Skeletal muscle satellite cell (primary cell): ENCODE data around the gene H3-3A.

ENCODE experiments used
- H3K27me3 ChIP-seq: 2 replicates; pipeline ENCODE4 v1.7.0; 2013; ENCODE audit warnings: low read length; ENCODE audit not compliant: control insufficient read depth, insufficient read depth
- H3K36me3 ChIP-seq: 2 replicates; pipeline ENCODE4 v1.7.0; 2013; ENCODE audit warnings: mild to moderate bottlenecking, control low read depth, low read length; ENCODE audit not compliant: insufficient read depth
- H3K4me1 ChIP-seq: 2 replicates; pipeline ENCODE4 v1.7.0; 2013; ENCODE audit warnings: low read length; ENCODE audit not compliant: control insufficient read depth, insufficient read depth
- H3K4me2 ChIP-seq: 2 replicates; pipeline ENCODE4 v1.7.0; 2013; ENCODE audit warnings: mild to moderate bottlenecking, low read length
- H3K4me3 ChIP-seq: 2 replicates; pipeline ENCODE4 v1.7.0; 2013; ENCODE audit warnings: low read length
- H3K9ac ChIP-seq: 2 replicates; pipeline ENCODE4 v1.7.0; 2013; ENCODE audit warnings: mild to moderate bottlenecking, low read depth, low read length, moderate library complexity
- H3K9me3 ChIP-seq: replicated peaks from 2 replicates; pipeline ENCODE4 v1.7.0; 2013; ENCODE audit warnings: mild to moderate bottlenecking, control low read depth, low read length

Gene H3-3A

DNA sequence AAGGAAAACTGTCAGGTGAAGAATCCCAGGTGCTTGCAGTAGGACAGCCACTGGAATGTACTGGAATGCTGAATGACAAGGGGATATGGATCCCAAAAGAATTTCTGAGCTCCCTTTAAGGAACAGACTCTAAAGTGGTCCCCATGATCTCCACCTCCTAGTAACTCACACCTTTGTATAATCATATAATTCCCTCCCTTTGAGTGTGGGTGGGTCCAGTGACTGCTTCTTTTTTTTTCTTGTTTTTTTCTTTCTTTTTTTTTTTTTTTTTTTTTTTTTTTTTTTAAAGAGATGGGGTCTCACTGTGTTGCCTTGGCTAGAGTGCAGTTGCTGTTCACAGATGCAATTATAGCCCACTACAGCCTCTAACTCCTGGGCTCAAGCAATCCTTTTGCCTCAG lies 28.5 kb upstream of the H3-3A start:
- H3K9ac ChIP-seq, result peak overlapping the region; percentile 7

DNA sequence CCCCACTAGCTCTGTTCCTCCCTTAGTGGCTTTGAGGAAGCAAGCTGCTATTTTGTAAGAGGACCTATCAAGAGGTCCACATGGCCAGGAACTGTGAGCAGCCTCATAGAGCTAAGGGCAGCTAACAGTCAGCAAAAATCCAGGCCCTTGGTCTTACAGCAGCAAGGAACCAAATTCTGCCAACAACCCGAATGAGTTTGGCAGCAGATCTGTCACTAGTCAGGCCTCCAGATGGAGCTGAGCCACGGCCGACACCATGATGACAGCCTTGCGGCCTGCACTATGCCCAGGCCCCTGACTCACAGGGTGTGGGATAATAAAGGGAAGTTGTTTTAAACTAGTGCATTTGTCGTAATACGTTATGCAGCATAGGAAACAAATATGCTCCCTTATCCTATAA lies 28.0 kb upstream of the H3-3A start:
- Histone ChIP-seq H3K9me3 (no peaks in the 10 kb centered on the region), H3K4me3 (no peak overlapping the region), H3K27me3 (no peaks in the 10 kb centered on the region)

More for the DNA sequence above, 28.5 kb upstream of the H3-3A start:
- no peaks in the 10 kb centered on the region for H3K36me3 ChIP-seq
- H3K9me3 ChIP-seq, result no peaks in the 10 kb centered on the region
- H3K27me3 ChIP-seq, result no peaks in the 10 kb centered on the region
- peaks cover 11% of the 10 kb centered on the region for H3K4me1 ChIP-seq
- H3K4me3 ChIP-seq, result no peak overlapping the region
- no peak overlapping the region for H3K4me2 ChIP-seq

DNA sequence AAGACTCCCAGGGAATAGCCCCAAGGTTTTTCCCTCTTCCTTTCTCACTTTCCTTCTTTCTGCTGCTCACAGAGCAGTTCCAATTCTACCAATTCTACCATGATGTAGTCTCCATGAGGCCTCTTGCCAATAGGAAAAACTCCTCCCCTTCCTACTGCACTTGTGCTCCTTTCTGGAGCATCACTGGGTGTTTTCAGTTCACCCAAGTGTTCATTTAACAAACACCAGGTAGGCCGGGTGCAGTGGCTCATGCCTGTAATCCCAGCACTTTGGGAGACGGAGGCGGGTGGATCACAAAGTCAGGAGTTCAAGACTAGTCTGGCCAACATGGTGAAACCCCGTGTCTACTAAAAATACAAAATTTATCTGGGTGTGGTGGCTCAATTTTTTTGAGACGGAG lies 26.6 kb upstream of the H3-3A start:
- no peak overlapping the region for H3K4me3 ChIP-seq
- H3K4me2 ChIP-seq, result no peak overlapping the region
- H3K9me3 ChIP-seq, result no peaks in the 10 kb centered on the region
- H3K4me1 ChIP-seq, result peaks cover 11% of the 10 kb centered on the region
- no peak overlapping the region for H3K9ac ChIP-seq
- H3K36me3 ChIP-seq, result no peaks in the 10 kb centered on the region
- peaks cover 6% of the 10 kb centered on the region for H3K27me3 ChIP-seq

More for the DNA sequence above, 28.0 kb upstream of the H3-3A start:
- no peaks in the 10 kb centered on the region for H3K36me3 ChIP-seq
- H3K4me1 ChIP-seq, result peaks cover 11% of the 10 kb centered on the region
- H3K9ac ChIP-seq, result peak overlapping the region; percentile 7
- peak overlapping the region; percentile 3 for H3K4me2 ChIP-seq

DNA sequence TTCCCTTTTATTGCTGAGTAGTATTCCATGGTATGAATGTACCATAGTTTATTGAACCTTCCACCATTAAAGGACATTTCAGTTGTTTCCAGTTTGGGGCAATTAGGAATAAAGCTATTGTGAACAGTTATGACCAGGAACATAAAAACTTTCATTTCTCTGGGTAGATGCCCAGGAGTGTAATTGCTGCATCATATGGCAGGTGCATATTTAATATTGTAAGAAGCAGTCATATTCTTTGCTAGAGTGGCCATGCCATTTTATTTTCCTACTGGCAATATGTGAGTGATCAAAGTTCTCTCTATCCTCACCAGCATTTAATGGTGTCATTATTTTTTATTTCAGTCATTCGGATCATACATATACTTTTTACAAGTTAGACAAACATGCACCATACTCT lies 23.9 kb upstream of the H3-3A start:
- H3K4me1 ChIP-seq, result peaks cover 11% of the 10 kb centered on the region
- H3K4me2 ChIP-seq, result no peak overlapping the region
- H3K4me3 ChIP-seq, result no peak overlapping the region
- no peak overlapping the region for H3K9ac ChIP-seq
- no peaks in the 10 kb centered on the region for H3K9me3 ChIP-seq
- peaks cover 17% of the 10 kb centered on the region for H3K27me3 ChIP-seq
- H3K36me3 ChIP-seq, result no peaks in the 10 kb centered on the region

DNA sequence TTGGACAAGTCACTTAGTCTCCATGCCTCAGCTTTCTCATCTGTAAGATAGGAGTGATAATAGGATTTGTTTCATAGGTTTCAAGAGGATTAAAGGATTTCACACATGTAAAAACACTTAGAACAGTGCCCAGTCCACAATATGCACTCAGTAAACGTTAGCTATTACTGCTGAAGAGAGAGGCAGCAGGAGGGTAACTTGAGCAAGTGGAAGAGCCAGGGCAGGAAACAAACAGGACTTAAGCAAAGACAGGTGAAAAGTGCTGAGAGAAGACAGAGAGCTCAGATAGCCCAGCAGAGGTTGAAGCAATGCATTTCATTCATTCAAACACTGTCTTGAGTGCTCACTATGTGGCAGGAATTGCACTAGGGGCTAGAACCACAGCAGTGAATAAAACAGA lies 21.1 kb upstream of the H3-3A start:
- no peak overlapping the region for H3K4me3 ChIP-seq
- H3K9me3 ChIP-seq, result no peaks in the 10 kb centered on the region
- H3K27me3 ChIP-seq, result peaks cover 21% of the 10 kb centered on the region
- H3K9ac ChIP-seq, result no peak overlapping the region
- no peak overlapping the region for H3K4me2 ChIP-seq
- H3K36me3 ChIP-seq, result no peaks in the 10 kb centered on the region
- H3K4me1 ChIP-seq, result peaks cover 7% of the 10 kb centered on the region

DNA sequence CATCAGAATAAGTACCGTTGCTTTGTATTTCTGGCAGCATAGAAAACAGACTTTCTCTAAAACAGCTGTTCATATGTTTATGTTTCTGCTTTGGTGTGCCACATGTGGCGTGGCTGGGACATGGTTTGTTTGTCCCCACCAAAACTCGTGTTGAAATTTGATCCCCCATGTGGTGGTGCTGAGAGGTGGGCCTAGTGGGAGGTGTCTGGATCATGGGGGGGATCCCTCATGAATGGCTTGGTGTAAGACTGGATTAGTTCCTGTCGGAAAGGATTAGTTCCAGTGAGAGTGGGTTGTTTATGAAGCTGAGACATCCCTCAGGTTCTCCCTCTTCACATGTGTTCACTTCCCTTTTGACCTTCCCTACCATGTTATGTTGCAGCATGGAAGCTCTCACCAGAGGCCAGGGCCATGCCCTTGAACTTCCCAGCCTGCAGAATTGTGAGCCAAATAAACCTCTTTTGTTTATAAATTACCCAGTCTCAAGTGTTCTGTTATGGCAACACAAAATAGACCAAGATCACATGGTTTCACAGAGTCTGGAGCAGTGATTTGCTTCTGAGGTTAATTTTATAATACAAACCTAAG lies 17.9 kb upstream of the H3-3A start:
- H3K4me3 ChIP-seq, result no peak overlapping the region
- H3K9me3 ChIP-seq, result no peaks in the 10 kb centered on the region
- no peak overlapping the region for H3K9ac ChIP-seq
- peaks cover 21% of the 10 kb centered on the region for H3K27me3 ChIP-seq
- no peaks in the 10 kb centered on the region for H3K36me3 ChIP-seq
- H3K4me1 ChIP-seq, result peaks cover 9% of the 10 kb centered on the region
- no peak overlapping the region for H3K4me2 ChIP-seq

DNA sequence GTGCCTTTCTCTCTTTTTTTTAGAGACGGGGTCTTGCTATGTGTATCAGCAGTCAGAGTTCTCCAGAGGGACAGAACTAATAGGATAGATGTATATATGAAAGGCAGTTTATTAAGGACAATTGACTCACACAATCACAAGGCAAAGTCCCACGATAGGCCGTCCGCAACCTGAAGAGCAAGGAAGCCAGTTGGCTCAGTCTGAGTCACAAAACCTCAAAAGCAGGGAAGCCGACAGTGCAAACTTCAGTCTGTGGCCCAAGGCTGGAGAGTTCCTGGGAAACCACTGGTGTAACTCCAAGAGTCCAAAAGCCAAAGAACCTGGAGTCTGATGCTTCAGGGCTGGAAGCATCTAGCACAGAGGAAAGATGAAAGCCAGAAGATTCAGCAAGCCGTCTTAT lies 16.3 kb upstream of the H3-3A start:
- no peaks in the 10 kb centered on the region for H3K9me3 ChIP-seq
- no peak overlapping the region for H3K4me2 ChIP-seq
- H3K36me3 ChIP-seq, result no peaks in the 10 kb centered on the region
- peaks cover 12% of the 10 kb centered on the region for H3K27me3 ChIP-seq
- no peak overlapping the region for H3K4me3 ChIP-seq
- H3K4me1 ChIP-seq, result peaks cover 9% of the 10 kb centered on the region
- no peak overlapping the region for H3K9ac ChIP-seq

DNA sequence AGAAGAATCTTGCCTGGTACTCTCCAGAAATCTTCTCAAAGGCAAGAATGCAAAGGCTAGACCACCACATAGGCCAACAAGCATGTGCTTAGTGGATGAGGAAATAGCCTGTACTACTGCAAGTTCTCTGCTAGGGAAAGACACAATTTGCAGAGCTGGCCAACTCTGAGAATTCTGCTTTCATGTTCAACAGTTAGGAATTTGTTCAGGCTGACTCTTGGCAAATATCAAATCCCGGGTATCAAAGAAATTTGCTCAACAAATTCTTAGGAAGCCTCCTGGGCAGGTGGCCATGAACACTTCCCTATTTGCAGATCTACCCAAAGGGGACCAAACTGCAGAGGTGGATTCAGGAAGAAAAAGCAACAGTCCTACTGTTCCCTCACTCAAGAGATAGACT lies 15.0 kb upstream of the H3-3A start:
- no peak overlapping the region for H3K4me3 ChIP-seq
- H3K9ac ChIP-seq, result no peak overlapping the region
- no peaks in the 10 kb centered on the region for H3K9me3 ChIP-seq
- H3K27me3 ChIP-seq, result peaks cover 3% of the 10 kb centered on the region
- peaks cover 9% of the 10 kb centered on the region for H3K4me1 ChIP-seq
- H3K4me2 ChIP-seq, result no peak overlapping the region
- H3K36me3 ChIP-seq, result no peaks in the 10 kb centered on the region

DNA sequence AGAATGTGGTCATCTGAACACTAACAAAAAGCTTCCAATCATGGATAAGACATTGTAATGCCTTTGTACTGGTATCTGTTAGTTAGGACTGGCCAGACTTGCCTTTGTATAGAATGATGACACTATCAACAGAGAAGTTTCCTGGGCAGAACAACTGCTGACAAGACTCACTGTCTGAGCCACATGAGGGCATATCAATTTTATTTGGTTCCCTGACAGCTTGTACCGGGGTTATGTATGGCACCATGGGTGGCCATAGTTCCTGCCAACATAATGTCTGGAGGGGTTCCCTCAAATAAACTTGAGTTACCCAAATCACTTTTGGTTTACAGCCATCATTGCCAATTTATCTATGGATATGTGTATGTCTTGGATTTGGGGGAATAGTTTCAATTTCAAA lies 13.6 kb upstream of the H3-3A start:
- peaks cover 3% of the 10 kb centered on the region for H3K27me3 ChIP-seq
- no peak overlapping the region for H3K9ac ChIP-seq
- no peaks in the 10 kb centered on the region for H3K9me3 ChIP-seq
- H3K4me3 ChIP-seq, result no peak overlapping the region
- no peak overlapping the region for H3K4me2 ChIP-seq
- H3K36me3 ChIP-seq, result no peaks in the 10 kb centered on the region
- H3K4me1 ChIP-seq, result peaks cover 9% of the 10 kb centered on the region

DNA sequence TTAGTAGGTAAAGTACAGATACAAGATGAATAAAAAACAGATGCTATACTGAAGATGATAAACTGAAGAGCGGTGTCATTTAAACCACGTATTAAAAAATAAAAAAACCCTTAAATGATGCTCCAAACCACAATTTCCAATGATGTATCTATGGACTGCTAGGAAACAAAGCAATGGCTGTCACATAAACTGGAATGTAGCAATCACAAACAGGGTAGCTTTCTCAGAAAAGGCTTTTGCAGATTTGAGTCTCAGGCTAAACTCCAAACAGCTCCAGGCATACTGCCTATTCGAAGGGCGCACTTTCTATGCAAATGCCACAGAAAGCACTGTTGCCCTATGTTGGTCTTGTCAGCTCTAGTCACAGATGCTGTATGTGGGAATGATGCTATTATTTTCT lies 12.4 kb upstream of the H3-3A start:
- no peak overlapping the region for H3K9ac ChIP-seq
- H3K36me3 ChIP-seq, result no peaks in the 10 kb centered on the region
- peaks cover 9% of the 10 kb centered on the region for H3K4me1 ChIP-seq
- H3K27me3 ChIP-seq, result no peaks in the 10 kb centered on the region
- no peak overlapping the region for H3K4me3 ChIP-seq
- no peaks in the 10 kb centered on the region for H3K9me3 ChIP-seq
- H3K4me2 ChIP-seq, result no peak overlapping the region

DNA sequence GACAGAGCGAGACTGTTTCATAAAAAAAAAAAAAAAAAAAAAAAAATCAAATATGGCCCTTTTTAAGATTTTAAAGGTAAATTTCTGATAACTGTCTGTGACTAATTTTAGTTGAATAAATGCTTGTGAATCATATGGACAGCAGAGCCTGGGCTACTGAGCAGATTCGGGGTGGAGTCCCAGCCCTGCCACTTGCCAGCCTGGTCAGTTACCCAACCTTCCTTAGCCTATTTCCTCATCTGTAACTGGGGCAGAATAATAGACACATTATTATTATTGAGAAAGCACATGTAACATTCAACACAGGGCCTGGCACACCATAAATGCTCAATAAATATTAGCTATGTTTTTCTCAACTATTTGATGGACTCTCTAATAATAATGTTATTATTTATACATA lies 11.2 kb upstream of the H3-3A start:
- H3K9ac ChIP-seq, result no peak overlapping the region
- no peaks in the 10 kb centered on the region for H3K9me3 ChIP-seq
- H3K4me2 ChIP-seq, result no peak overlapping the region
- no peaks in the 10 kb centered on the region for H3K27me3 ChIP-seq
- no peak overlapping the region for H3K4me3 ChIP-seq
- H3K36me3 ChIP-seq, result no peaks in the 10 kb centered on the region
- peaks cover 2% of the 10 kb centered on the region for H3K4me1 ChIP-seq

DNA sequence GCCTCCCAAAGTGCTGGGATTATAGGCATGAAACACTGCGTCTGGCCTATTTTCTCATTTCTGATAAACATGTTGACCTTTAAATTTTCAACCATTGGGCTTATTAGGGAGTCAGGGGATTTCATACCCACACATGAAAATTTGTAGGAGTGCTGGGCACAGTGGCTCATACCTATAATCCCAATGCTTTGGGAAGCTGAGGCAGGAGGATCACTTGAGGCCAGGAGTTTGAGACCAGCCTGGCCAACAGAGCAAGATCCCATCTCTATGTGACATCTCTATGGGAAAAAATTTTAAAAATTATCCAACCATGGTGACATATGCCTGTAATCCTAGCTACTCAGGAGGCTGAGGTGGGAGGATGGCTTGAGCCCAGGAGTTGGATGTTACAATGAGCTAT lies 10.5 kb upstream of the H3-3A start:
- H3K9me3 ChIP-seq, result no peaks in the 10 kb centered on the region
- H3K4me1 ChIP-seq, result no peaks in the 10 kb centered on the region
- H3K4me3 ChIP-seq, result no peak overlapping the region
- H3K27me3 ChIP-seq, result no peaks in the 10 kb centered on the region
- H3K4me2 ChIP-seq, result no peak overlapping the region
- no peaks in the 10 kb centered on the region for H3K36me3 ChIP-seq
- no peak overlapping the region for H3K9ac ChIP-seq
